A673 (cell line): ENCODE measurements around the gene RPH3AL. TPM values are rescaled to one million over a fixed set of nuclear protein-coding genes. Genes with fewer than 3 reads are reported as not detected.

ENCODE experiments used
- BruUV-seq: library from RNA; stranded (reverse); fragments of 400-500 nt; replicated peaks from 2 replicates; lab custom pipeline; 2021; lab: Mats Ljungman, UMichigan
- CTCF ChIA-PET: fragments of 300-600 bp; sonication (Branson Sonifier 250); formaldehyde crosslinking; loops from one replicate; lab custom pipeline; 2022; ENCODE audit warnings: antibody characterized with exemption; lab: Charles Lee
- POLR2A ChIA-PET: fragments of 300-600 bp; sonication (Branson Sonifier 250); formaldehyde crosslinking; loops from one replicate; lab custom pipeline; 2022; ENCODE audit warnings: antibody characterized with exemption; ENCODE audit not compliant: low non-redundant PET; lab: Charles Lee
- DNase-seq: peaks from one replicate; pipeline ENCODE4 v3.0.0-alpha.2; 2015; ENCODE audit warnings: low spot score
- H3K27ac ChIP-seq: fragments of 200-600 bp; sonication (generic); 2 replicates; pipeline ENCODE4 v1.5.1; 2016; ENCODE audit warnings: mixed run types, low read depth, mild to moderate bottlenecking, mixed read lengths, antibody characterized with exemption, low read length; ENCODE audit not compliant: poor library complexity, severe bottlenecking
- H3K27me3 ChIP-seq: fragments of 200-600 bp; sonication (generic); replicated peaks from 2 replicates; pipeline ENCODE4 v1.6.1; 2017; ENCODE audit warnings: mixed run types, low read depth, mild to moderate bottlenecking, mixed read lengths, antibody characterized with exemption, low read length; ENCODE audit not compliant: insufficient read depth, poor library complexity
- H3K36me3 ChIP-seq: fragments of 200-600 bp; sonication (generic); 2 replicates; pipeline ENCODE4 v1.6.1; 2016; ENCODE audit warnings: mixed run types, mild to moderate bottlenecking, mixed read lengths, antibody characterized with exemption, low read length; ENCODE audit not compliant: insufficient read depth, poor library complexity, severe bottlenecking
- H3K4me1 ChIP-seq: fragments of 200-600 bp; sonication (generic); 2 replicates; pipeline ENCODE4 v1.6.1; 2017; ENCODE audit warnings: mixed run types, mild to moderate bottlenecking, mixed read lengths, antibody characterized with exemption, low read length; ENCODE audit not compliant: insufficient read depth, poor library complexity, severe bottlenecking
- H3K4me3 ChIP-seq: fragments of 200-600 bp; sonication (generic); 2 replicates; pipeline ENCODE4 v1.5.1; 2016; ENCODE audit warnings: low read depth, mixed run types, mild to moderate bottlenecking, mixed read lengths, low read length; ENCODE audit not compliant: poor library complexity, severe bottlenecking
- H3K9me3 ChIP-seq: fragments of 200-600 bp; sonication (generic); 2 replicates; pipeline ENCODE4 v1.6.1; 2016; ENCODE audit warnings: mixed run types, low read depth, mild to moderate bottlenecking, mixed read lengths, antibody characterized with exemption, low read length; ENCODE audit not compliant: poor library complexity, severe bottlenecking
- CTCF ChIP-seq: fragments of 300-800, 200-600 bp; sonication (generic); conservative IDR thresholded peaks from 2 replicates; pipeline ENCODE4 v1.5.1; 2017; ENCODE audit warnings: low read depth, mild to moderate bottlenecking, antibody characterized with exemption, low read length, moderate library complexity, mixed read lengths
- EZH2 ChIP-seq: fragments of 200-600 bp; sonication (generic); IDR thresholded peaks from 2 replicates; pipeline ENCODE4 v1.6.1; 2017; ENCODE audit warnings: borderline replicate concordance, low read depth, mild to moderate bottlenecking, mixed read lengths, antibody characterized with exemption, low read length; ENCODE audit not compliant: poor library complexity, severe bottlenecking
- intact Hi-C: fragments of 100-400 bp; cut with micrococcal nuclease; formaldehyde crosslinking; loops from one replicate; pipeline ENCODE4 v1.10.0; 2022; ENCODE audit not compliant: unreplicated experiment
- total RNA-seq: library from RNA; stranded (reverse); gene quantifications from 2 replicates; pipeline ENCODE4 v1.2.3, GENCODE V29; 2021

Gene RPH3AL
- total RNA-seq, 1 experiment from 2014 or later, result 0.82 TPM

GRCh38 chr17:297758-298157 is 54.8 kb downstream of the RPH3AL start:
- no peaks in the 10 kb centered on the region for H3K4me1 ChIP-seq
- H3K27ac ChIP-seq, result no peak overlapping the region
- CTCF ChIA-PET, result no interaction called here
- POLR2A ChIA-PET, result no interaction called here
- no peak for TF ChIP-seq EZH2
- no peak for TF ChIP-seq CTCF
- intact Hi-C loops, result no loop called here
- no peaks in the 10 kb centered on the region for H3K27me3 ChIP-seq
- no peak for DNase-seq
- H3K9me3 ChIP-seq, result no peaks in the 10 kb centered on the region
- no TSS peak for BruUV-seq
- H3K36me3 ChIP-seq, result no peaks in the 10 kb centered on the region
- H3K4me3 ChIP-seq, result no peak overlapping the region

- Histone ChIP-seq H3K4me3 (no peak overlapping the region), H3K27me3 (no peaks in the 10 kb centered on the region), H3K36me3 (no peaks in the 10 kb centered on the region), H3K9me3 (no peaks in the 10 kb centered on the region), H3K27ac (no peak overlapping the region), H3K4me1 (no peaks in the 10 kb centered on the region)
- no TSS peak for BruUV-seq
- intact Hi-C loops, result no loop called here
- DNase-seq, result no peak
- no peak for TF ChIP-seq CTCF
- TF ChIP-seq EZH2, result no peak
- POLR2A ChIA-PET, result interaction anchor here (0.6 kb wide), 1 partner anchor 433 kb away, joined by 6 read pairs; no protein-coding TSS in a partner anchor
- CTCF ChIA-PET, result no interaction called here
These were observed 55.5 kb downstream of the RPH3AL start for GRCh38 chr17:296906-297690.

- no peak overlapping the region for H3K4me3 ChIP-seq
- no peaks in the 10 kb centered on the region for H3K4me1 ChIP-seq
- ChIA-PET POLR2A (interaction anchor here (0.6 kb wide), 1 partner anchor 434 kb away, joined by 6 read pairs; no protein-coding TSS in a partner anchor), CTCF (no interaction called here)
- BruUV-seq, result no TSS peak
- H3K27ac ChIP-seq, result no peak overlapping the region
- no peaks in the 10 kb centered on the region for H3K9me3 ChIP-seq
- no peak for DNase-seq
- intact Hi-C loops, result no loop called here
- TF ChIP-seq CTCF, result no peak
- TF ChIP-seq EZH2, result no peak
- H3K36me3 ChIP-seq, result no peaks in the 10 kb centered on the region
- H3K27me3 ChIP-seq, result no peaks in the 10 kb centered on the region
These were observed 56.2 kb downstream of the RPH3AL start for GRCh38 chr17:296379-296778.
